H4 (cell line): Measurements from ENCODE around the gene TBC1D22B. TPM values are rescaled to one million over a fixed set of nuclear protein-coding genes. Genes with fewer than 3 reads are reported as not detected.
"Not testable (repeated sequence)": the region's sequence is repeated elsewhere in the genome, so short reads cannot be mapped to it uniquely, and the experiment has no call there.

Experiments used
- DNase-seq: peaks from one replicate; pipeline ENCODE4 v3.0.0-alpha.2; 2015; ENCODE audit warnings: low spot score
- total RNA-seq: library from RNA; depleted of rRNA; stranded (reverse); fragments of >200 nt; shearing (Covaris generic); gene quantifications from 2 replicates; pipeline ENCODE4 v1.2.3, GENCODE V29; 2014

Gene TBC1D22B
- total RNA-seq, 1 experiment from 2014 or later, result 5.1 TPM

GRCh38 chr6:37265860-37266259, 8.3 kb downstream of the TBC1D22B start:
- DNase-seq, result no peak

- no peak for DNase-seq
Measured at GRCh38 chr6:37269105-37269504, 11.5 kb downstream of the TBC1D22B start.

- no peak for DNase-seq
Measured at GRCh38 chr6:37272834-37273566, 15.4 kb downstream of the TBC1D22B start.

- DNase-seq, result no peak
Measured at GRCh38 chr6:37273690-37274089, 16.1 kb downstream of the TBC1D22B start.

- DNase-seq, result no peak
Measured at GRCh38 chr6:37275350-37275749, 17.8 kb downstream of the TBC1D22B start.

GRCh38 chr6:37277001-37277409, 19.4 kb downstream of the TBC1D22B start:
- no peak for DNase-seq

GRCh38 chr6:37279366-37280134, 22.0 kb downstream of the TBC1D22B start:
- DNase-seq, result peak; percentile 28

GRCh38 chr6:37280162-37280887, 22.8 kb downstream of the TBC1D22B start:
- DNase-seq, result no peak

GRCh38 chr6:37282371-37282770, 24.8 kb downstream of the TBC1D22B start:
- no peak for DNase-seq

- no peak for DNase-seq
Measured at GRCh38 chr6:37283268-37283667, 25.7 kb downstream of the TBC1D22B start.

GRCh38 chr6:37283671-37284151, 26.1 kb downstream of the TBC1D22B start:
- DNase-seq, result no peak

- DNase-seq, result no peak
Measured at GRCh38 chr6:37284781-37285180, 27.2 kb downstream of the TBC1D22B start.

GRCh38 chr6:37285861-37286311, 28.3 kb downstream of the TBC1D22B start:
- DNase-seq, result no peak

- no peak for DNase-seq
Measured at GRCh38 chr6:37287519-37288157, 30.1 kb downstream of the TBC1D22B start.

GRCh38 chr6:37288247-37288646, 30.7 kb downstream of the TBC1D22B start:
- DNase-seq, result no peak

- DNase-seq, result no peak
Measured at GRCh38 chr6:37289931-37290330, 32.4 kb downstream of the TBC1D22B start.

- DNase-seq, result no peak
Measured at GRCh38 chr6:37293426-37293825, 35.9 kb downstream of the TBC1D22B start.

GRCh38 chr6:37297637-37298036, 40.1 kb downstream of the TBC1D22B start:
- not testable (repeated sequence) for DNase-seq

GRCh38 chr6:37298958-37299357, 41.4 kb downstream of the TBC1D22B start:
- DNase-seq, result no peak

- no peak for DNase-seq
Measured at GRCh38 chr6:37299990-37300389, 42.4 kb downstream of the TBC1D22B start.

- DNase-seq, result no peak
Measured at GRCh38 chr6:37302086-37302686, 44.6 kb downstream of the TBC1D22B start.
